ENCODE results near the gene NHEJ1.

GRCh38 chr2:219028996-219029828 is 131.4 kb downstream of the NHEJ1 start:
- TF ChIP-seq, protein P1, sequence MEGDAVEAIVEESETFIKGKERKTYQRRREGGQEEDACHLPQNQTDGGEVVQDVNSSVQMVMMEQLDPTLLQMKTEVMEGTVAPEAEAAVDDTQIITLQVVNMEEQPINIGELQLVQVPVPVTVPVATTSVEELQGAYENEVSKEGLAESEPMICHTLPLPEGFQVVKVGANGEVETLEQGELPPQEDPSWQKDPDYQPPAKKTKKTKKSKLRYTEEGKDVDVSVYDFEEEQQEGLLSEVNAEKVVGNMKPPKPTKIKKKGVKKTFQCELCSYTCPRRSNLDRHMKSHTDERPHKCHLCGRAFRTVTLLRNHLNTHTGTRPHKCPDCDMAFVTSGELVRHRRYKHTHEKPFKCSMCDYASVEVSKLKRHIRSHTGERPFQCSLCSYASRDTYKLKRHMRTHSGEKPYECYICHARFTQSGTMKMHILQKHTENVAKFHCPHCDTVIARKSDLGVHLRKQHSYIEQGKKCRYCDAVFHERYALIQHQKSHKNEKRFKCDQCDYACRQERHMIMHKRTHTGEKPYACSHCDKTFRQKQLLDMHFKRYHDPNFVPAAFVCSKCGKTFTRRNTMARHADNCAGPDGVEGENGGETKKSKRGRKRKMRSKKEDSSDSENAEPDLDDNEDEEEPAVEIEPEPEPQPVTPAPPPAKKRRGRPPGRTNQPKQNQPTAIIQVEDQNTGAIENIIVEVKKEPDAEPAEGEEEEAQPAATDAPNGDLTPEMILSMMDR (conservative IDR thresholded peaks at IDR 0.05; ENCODE audit: low read length): no peak
- TF ChIP-seq EZH2phosphoT487 (IDR thresholded peaks at IDR 0.05; ENCODE audit: borderline replicate concordance, low read depth, low read length): no peak
